ENCODE data around the gene OR8D2. TPM values are rescaled to one million over a fixed set of nuclear protein-coding genes. Genes with fewer than 3 reads are reported as not detected.

OR8D2 gene
- total and polyA plus RNA-seq, 10 of the 15 experiments (the other 5 are each of a cell fraction or from before 2014, with no cell fraction given) = not detected

DNA sequence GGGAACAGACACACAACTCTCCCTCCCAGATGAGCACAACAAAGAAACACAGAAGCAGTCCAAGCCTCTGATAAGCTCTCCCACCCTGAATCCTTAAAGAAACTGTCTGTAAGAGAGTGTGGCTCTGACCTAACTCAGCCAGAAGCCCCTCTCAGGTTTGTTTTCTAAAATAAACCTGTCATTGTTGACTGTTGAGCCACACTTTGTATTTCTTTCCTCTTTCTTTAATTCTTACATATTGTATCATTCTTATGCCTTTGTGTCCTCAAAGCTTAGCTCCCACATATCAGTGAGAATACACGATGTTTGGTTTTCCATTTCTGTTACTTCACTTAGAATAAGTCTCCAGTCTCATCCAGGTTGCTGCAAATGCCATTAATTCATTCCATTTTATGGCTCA lies 7.8 kb upstream of the OR8D2 start:
- Histone ChIP-seq H3K4me3 (no peak overlapping the region), H3K9ac (ENCODE audit: control insufficient read depth, insufficient read depth, low read length) (no peak overlapping the region), H4K20me1 (ENCODE audit: control insufficient read depth, insufficient read depth) (no peaks in the 10 kb centered on the region), H3K9me3 (replicated peaks; ENCODE audit: control insufficient read depth, insufficient read depth, low read length) (no peaks in the 10 kb centered on the region), H3K4me1 (ENCODE audit: control insufficient read depth, insufficient read depth, low read length) (peaks cover 8% of the 10 kb centered on the region), H3K27me3 (replicated peaks in 1 of 2; ENCODE audit: control insufficient read depth in 2 of 2, insufficient read depth in 2 of 2, low read length in 1 of 2) (peaks cover 1 to 3% of the 10 kb centered on the region in 2 experiments; a peak in 2 of 4 replicates), H2AFZ (ENCODE audit: control insufficient read depth, low read depth, low read length) (no peak overlapping the region), H3K79me2 (ENCODE audit: control insufficient read depth, insufficient read depth, low read length) (no peaks in the 10 kb centered on the region), H3K4me2 (ENCODE audit: control insufficient read depth, insufficient read depth) (no peak overlapping the region), H3K36me3 (ENCODE audit: control insufficient read depth in 2 of 2, insufficient read depth in 2 of 2, low read length in 1 of 2) (no peaks in the 10 kb centered on the region), H3K27ac (ENCODE audit: control insufficient read depth, insufficient read depth) (no peak overlapping the region)
- in situ Hi-C loops (cut with MboI) = no loop called here
- BruUV-seq (replicated peaks) = no TSS peak
- FAIRE-seq (no peak), DNase-seq (ENCODE audit: low read depth, low spot score) (no peak), ATAC-seq (no peak)
- CTCF ChIA-PET = no interaction called here
- WGBS (ENCODE audit: insufficient coverage, insufficient replicate concordance, low lambda C conversion rate, missing lambda C conversion rate) = 43% methylated on average over 1 of the region's 1 CpG
- RAD21 ChIA-PET (ENCODE audit: unreplicated experiment) = no interaction called here
- SMC1A ChIA-PET (ENCODE audit: uncharacterized antibody, unreplicated experiment) = no interaction called here
- POLR2A ChIA-PET = no interaction called here
- intact Hi-C loops (cut with micrococcal nuclease; ENCODE audit: unreplicated experiment) = loop anchor here (2.0 kb wide), 1 partner anchor 257 kb away; no protein-coding TSS in a partner anchor
- TF ChIP-seq YY1 (IDR thresholded peaks at IDR 0.05; ENCODE audit: low read depth, low read length) = no peak
- no peak for TF ChIP-seq EZH2 (IDR thresholded peaks at IDR 0.05; ENCODE audit: borderline replicate concordance, control insufficient read depth, low read depth, low read length)
- TF ChIP-seq ZNF622 (IDR thresholded peaks at IDR 0.05) = no peak
- no peak for TF ChIP-seq CREB1 (IDR thresholded peaks at IDR 0.05; ENCODE audit: low read depth)
- TF ChIP-seq, protein P1, sequence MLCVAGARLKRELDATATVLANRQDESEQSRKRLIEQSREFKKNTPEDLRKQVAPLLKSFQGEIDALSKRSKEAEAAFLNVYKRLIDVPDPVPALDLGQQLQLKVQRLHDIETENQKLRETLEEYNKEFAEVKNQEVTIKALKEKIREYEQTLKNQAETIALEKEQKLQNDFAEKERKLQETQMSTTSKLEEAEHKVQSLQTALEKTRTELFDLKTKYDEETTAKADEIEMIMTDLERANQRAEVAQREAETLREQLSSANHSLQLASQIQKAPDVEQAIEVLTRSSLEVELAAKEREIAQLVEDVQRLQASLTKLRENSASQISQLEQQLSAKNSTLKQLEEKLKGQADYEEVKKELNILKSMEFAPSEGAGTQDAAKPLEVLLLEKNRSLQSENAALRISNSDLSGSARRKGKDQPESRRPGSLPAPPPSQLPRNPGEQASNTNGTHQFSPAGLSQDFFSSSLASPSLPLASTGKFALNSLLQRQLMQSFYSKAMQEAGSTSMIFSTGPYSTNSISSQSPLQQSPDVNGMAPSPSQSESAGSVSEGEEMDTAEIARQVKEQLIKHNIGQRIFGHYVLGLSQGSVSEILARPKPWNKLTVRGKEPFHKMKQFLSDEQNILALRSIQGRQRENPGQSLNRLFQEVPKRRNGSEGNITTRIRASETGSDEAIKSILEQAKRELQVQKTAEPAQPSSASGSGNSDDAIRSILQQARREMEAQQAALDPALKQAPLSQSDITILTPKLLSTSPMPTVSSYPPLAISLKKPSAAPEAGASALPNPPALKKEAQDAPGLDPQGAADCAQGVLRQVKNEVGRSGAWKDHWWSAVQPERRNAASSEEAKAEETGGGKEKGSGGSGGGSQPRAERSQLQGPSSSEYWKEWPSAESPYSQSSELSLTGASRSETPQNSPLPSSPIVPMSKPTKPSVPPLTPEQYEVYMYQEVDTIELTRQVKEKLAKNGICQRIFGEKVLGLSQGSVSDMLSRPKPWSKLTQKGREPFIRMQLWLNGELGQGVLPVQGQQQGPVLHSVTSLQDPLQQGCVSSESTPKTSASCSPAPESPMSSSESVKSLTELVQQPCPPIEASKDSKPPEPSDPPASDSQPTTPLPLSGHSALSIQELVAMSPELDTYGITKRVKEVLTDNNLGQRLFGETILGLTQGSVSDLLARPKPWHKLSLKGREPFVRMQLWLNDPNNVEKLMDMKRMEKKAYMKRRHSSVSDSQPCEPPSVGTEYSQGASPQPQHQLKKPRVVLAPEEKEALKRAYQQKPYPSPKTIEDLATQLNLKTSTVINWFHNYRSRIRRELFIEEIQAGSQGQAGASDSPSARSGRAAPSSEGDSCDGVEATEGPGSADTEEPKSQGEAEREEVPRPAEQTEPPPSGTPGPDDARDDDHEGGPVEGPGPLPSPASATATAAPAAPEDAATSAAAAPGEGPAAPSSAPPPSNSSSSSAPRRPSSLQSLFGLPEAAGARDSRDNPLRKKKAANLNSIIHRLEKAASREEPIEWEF (IDR thresholded peaks at IDR 0.05; ENCODE audit: insufficient replicate concordance, low read depth, low read length) = no peak

Measured in GM12878 (cell line).